Ovary (tissue), 9 donors: ENCODE measurements around the gene TSPAN14. TPM values are rescaled to one million over a fixed set of nuclear protein-coding genes. Genes with fewer than 3 reads are reported as not detected.
A peak's percentile ranks its signal among the peaks of the same experiment; 100 is the strongest.

ENCODE experiments used
- DNase-seq, 5 donors: peaks; one replicate each; pipeline ENCODE4 v3.0.0-alpha.2; 2019 to 2020
- H3K27ac ChIP-seq, 2 donors: fragments of 200-600 bp; one replicate each; pipeline versions ENCODE4 v1.5.1 to v1.8.0; 2019 to 2022
- H3K27me3 ChIP-seq: fragments of 200-600 bp; one replicate; pipeline ENCODE4 v1.8.0; 2022
- H3K36me3 ChIP-seq: fragments of 200-600 bp; sonication (generic); one replicate; pipeline ENCODE4 v1.5.1; 2019
- H3K4me1 ChIP-seq: one replicate; pipeline ENCODE4 v1.8.1; 2013; ENCODE audit warnings: mild to moderate bottlenecking, moderate library complexity; ENCODE audit not compliant: insufficient read depth
- H3K4me3 ChIP-seq: fragments of 200-600 bp; sonication (generic); one replicate; pipeline ENCODE4 v1.5.1; 2017
- H3K9me3 ChIP-seq, 2 donors: fragments of 200-600 bp in 1 of 2; sonication (generic) in 1 of 2; one replicate each; pipeline versions ENCODE4 v1.5.1 to v1.8.1; 2013 to 2019; ENCODE audit warnings: mild to moderate bottlenecking in 1 of 2, moderate library complexity in 1 of 2
- EP300 ChIP-seq: sonication (generic); formaldehyde crosslinking; IDR thresholded peaks from one replicate; pipeline ENCODE4 v1.6.1; 2017; ENCODE audit warnings: antibody characterized with exemption
- POLR2A ChIP-seq: fragments of 450-650 bp; IDR thresholded peaks from one replicate; pipeline ENCODE4 v1.6.1; 2017; ENCODE audit warnings: antibody characterized with exemption, mild to moderate bottlenecking, moderate library complexity
- WGBS, 3 donors: extraction: QIAGEN DNeasy Blood & Tissue Kit in 1 of 3; methylation state at CpG; one replicate each; pipeline versions ENCODE4 v1.1.5 to v1.1.7; 2013 to 2017; 5-methylcytosine and 5-hydroxymethylcytosine counted together
- intact Hi-C, 4 donors: fragments of 100-400 bp; cut with DNase I; formaldehyde crosslinking; loops; one replicate each; pipeline versions ENCODE4 v1.11.0 to v1.15.1; 2022 to 2023
- polyA plus RNA-seq, 2 donors: library from polyadenylated mRNA; stranded (reverse); fragments of 200-250 nt in 1 of 2; fragments of 350-450 nt in 1 of 2; fragmentation: Illumina TruSeq in 1 of 2; extraction: RNeasy Lipid Tissue Mini Kit (QIAGEN cat#74804) in 1 of 2; gene quantifications; one replicate each; pipeline ENCODE4 v1.2.3, GENCODE V29; 2013 to 2014
- total RNA-seq, 7 donors: library from RNA; depleted of rRNA in 2 of 7; stranded (reverse); fragments of >200 nt in 2 of 7; fragmentation: NEBNext Ultra II Directional in 3 of 7; extraction: Animal tissue kit (Norgen Biotek cat#: 25700) in 3 of 7; gene quantifications; one replicate each; pipeline versions ENCODE4 v1.1.0 to v1.2.4, GENCODE V29; 2016 to 2023
- TF ChIP-seq, protein P1 (sequence below), 3 donors: fragments of 450-650 bp in 2 of 3; fragments of 200-600 bp in 1 of 3; IDR thresholded peaks; one replicate each; pipeline versions ENCODE4 v1.5.1 to v1.8.0; 2016 to 2022; ENCODE audit warnings: antibody characterized with exemption in 3 of 3, mild to moderate bottlenecking in 1 of 3
- donor health status: DM: no; HTN: no; CAD: no; lungs with moderate emphysema.
- donor health status: DM: no; HTN: no; CAD: no.
- donor health status: Bipolar disorder and iron deficiency.
- donor health status: DM: yes; HTN: yes; CAD: no.
- donor health status: DM: no; HTN: no; CAD: no.
- donor health status: DM: yes; HTN: yes; CAD: no.

Gene TSPAN14
- total and polyA plus RNA-seq, 9 donors = 35.4 to 103 (median 74.8) TPM

DNA sequence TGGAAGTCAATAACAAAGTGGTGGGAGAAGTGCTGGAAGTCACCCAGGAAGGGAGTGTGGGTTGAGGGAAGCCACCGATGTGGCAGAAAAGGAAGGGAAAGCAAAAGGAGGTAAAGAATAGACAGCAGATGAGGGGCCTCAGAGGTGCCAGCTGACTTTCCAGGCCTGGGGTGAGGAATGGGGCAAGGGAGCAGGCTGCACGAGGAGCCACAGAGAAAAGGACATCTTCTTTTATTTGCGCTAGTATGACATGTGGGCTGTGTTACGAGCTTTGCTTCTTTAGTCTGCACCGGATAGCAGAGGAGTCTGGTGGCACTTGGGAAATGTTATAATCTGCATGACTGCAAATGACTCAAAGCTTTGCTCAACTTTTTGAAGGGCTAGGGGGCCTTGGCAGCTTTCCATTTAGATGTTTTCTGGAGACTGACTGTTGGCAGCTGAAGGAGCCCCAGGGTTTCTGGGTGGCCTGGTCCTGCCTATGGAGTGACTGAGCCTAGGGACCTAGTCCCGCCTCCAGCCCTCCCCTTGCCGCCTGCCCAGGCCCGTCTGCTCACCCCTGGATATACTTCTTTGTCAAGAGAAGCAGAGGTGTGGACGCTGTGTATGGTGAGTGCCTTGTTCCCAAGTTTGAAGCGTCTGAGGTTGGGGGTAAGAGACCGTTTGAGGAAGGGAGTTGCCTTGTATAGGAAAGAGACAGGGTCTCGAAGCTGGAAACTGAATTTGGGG lies 40.7 kb upstream of the TSPAN14 start:
- intact Hi-C loops = no loop called here
- no peaks in the 10 kb centered on the region for H3K27me3 ChIP-seq
- no peaks in the 10 kb centered on the region for H3K9me3 ChIP-seq
- H3K36me3 ChIP-seq = no peaks in the 10 kb centered on the region
- H3K4me1 ChIP-seq = peaks cover 25% of the 10 kb centered on the region
- TF ChIP-seq EP300 = no peak
- TF ChIP-seq POLR2A = no peak
- TF ChIP-seq, protein P1, sequence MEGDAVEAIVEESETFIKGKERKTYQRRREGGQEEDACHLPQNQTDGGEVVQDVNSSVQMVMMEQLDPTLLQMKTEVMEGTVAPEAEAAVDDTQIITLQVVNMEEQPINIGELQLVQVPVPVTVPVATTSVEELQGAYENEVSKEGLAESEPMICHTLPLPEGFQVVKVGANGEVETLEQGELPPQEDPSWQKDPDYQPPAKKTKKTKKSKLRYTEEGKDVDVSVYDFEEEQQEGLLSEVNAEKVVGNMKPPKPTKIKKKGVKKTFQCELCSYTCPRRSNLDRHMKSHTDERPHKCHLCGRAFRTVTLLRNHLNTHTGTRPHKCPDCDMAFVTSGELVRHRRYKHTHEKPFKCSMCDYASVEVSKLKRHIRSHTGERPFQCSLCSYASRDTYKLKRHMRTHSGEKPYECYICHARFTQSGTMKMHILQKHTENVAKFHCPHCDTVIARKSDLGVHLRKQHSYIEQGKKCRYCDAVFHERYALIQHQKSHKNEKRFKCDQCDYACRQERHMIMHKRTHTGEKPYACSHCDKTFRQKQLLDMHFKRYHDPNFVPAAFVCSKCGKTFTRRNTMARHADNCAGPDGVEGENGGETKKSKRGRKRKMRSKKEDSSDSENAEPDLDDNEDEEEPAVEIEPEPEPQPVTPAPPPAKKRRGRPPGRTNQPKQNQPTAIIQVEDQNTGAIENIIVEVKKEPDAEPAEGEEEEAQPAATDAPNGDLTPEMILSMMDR (IDR thresholded peaks at IDR 0.05) = no peak
- WGBS, 3 donors = 78 to 82% (median 80%) methylated on average over 12 of the region's 12 CpGs
- no peak overlapping the region for H3K4me3 ChIP-seq
- peak overlapping the region in 1 of 2 donors; percentile 38 for H3K27ac ChIP-seq
- peak in 2 of 5 donors; percentile 27 to 29 for DNase-seq

DNA sequence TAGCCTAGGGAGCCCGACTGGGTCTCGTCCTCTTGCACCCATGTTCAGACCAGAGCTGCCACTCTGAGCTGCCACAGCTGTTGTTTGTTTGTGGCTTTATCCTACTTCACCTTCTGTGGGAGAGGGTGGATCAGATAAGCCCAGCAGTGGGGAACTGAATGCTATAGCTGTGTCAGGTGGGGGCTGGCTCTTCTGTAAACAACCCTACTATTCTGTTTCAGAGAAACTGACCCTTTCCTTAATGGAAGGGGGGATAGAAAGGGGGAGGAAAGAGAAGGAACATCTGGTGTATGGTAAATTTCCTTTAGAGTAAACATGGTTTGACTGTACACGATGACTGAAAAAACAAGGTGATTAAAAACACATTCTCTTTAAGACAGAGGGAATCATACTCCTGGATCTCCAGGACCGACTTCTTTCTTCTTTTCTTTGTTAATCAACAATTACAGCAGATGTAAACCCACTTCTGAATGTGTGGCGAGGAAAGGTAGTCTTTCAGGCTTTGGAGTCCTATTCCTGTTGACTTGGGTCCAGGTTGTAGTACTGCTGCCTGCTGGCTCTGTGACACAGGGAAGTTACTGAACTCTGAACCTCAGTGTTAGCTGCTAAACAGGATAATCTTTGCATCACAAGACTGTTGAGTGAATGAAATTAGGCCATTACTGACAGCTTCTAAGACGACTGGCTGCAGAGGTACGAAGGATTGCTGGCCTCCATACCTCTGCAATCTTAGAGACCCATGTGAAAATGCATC lies 39.8 kb upstream of the TSPAN14 start:
- no peak for DNase-seq
- Histone ChIP-seq H3K27ac (peak overlapping the region; percentile 21 to 38), H3K4me1 (peaks cover 23% of the 10 kb centered on the region), H3K4me3 (no peak overlapping the region), H3K9me3 (no peaks in the 10 kb centered on the region), H3K27me3 (no peaks in the 10 kb centered on the region), H3K36me3 (no peaks in the 10 kb centered on the region)
- TF ChIP-seq EP300 = no peak
- no peak for TF ChIP-seq POLR2A
- TF ChIP-seq, protein P1 (IDR thresholded peaks at IDR 0.05) = no peak
- 63 to 67% (median 65%) methylated on average over 7 of the region's 7 CpGs for WGBS, 3 donors
- intact Hi-C loops = no loop called here

DNA sequence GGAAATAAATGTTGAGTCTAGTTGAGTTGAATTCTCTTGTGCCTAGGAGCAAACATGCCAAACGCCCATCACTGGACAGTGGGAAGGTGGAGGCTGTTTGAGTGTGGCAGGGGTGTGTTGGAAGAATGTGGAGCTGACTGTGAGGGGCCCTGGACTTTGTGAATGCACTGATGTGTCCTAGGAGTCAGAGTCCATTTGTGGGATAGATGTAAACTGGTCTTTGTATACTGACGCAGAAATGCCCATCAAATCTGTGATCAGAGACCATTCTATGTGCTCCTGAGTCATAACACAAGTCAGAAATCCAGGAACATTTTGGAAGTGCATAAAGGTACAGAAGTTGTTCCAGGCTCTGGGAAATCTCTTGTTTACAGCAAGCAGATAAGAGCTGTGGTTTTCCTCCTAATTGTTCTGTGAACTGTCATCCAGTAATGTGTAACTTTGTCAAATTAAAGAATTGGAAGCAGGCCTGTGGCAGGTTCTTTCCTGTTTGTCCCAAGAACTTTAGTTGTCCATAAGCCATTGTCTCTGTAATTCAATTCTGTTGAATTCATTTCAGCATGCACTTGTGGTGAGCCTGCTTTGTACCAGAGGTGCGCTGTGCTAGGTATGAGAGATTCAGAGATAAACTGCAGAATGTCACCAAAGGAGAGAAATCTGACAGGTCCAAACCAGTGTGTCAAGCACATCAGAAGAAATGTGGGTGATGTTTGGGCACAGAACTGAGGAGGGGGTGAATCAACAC lies 38.2 kb upstream of the TSPAN14 start:
- H3K4me1 ChIP-seq = peaks cover 21% of the 10 kb centered on the region
- intact Hi-C loops = no loop called here

More for the DNA sequence above, 38.2 kb upstream of the TSPAN14 start:
- 83 to 89% (median 89%) methylated on average over 3 of the region's 3 CpGs for WGBS, 3 donors
- no peaks in the 10 kb centered on the region for H3K27me3 ChIP-seq
- H3K9me3 ChIP-seq = no peaks in the 10 kb centered on the region
- no peak overlapping the region for H3K4me3 ChIP-seq
- TF ChIP-seq EP300 = no peak
- TF ChIP-seq, protein P1 (IDR thresholded peaks at IDR 0.05) = no peak
- TF ChIP-seq POLR2A = no peak
- H3K27ac ChIP-seq = peak overlapping the region in 1 of 2 donors; percentile 30
- no peaks in the 10 kb centered on the region for H3K36me3 ChIP-seq
- DNase-seq = no peak
